ENCODE measurements around the gene TTLL6. TPM values are rescaled to one million over a fixed set of nuclear protein-coding genes. Genes with fewer than 3 reads are reported as not detected.

Gene TTLL6
- polyA plus RNA-seq, 1 donor from 2014 or later: not detected

DNA sequence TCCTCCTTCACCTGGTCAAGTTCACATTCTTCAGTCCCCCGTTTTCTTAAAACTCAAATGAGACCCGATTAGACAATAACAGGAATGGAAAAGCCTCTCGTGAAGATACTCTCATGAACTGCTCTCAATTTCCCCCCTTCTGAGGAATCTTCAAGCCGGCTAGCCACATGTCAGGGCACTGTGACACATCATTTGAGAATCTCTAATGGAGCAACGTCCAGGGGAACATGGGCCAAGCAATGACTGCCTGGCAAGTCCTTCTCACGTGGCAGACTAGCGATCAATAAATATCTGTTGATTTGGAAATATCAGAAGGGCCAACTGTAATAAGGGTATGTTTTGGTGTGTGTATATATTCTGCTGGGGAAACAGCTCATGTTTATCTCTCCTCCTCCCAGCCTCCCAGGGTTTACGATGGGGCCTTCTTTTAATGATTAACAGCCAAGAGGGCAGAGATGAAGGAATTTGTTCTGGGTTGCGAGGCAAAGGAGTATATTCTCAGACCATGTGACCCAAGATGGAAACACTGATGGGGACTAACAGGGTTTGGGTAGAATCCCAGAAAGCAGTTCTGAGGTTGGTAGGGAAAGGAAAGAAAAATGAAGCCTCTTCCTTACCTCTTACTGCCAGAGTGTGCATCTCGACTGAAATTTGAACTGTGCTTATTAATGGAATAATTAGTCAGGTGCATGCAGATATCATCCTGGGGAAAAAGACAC is 21.4 kb downstream of the TTLL6 start:
- Histone ChIP-seq H3F3A (ENCODE audit: insufficient read depth, low read length, poor library complexity, severe bottlenecking) (no peaks in the 10 kb centered on the region), H3K9me3 (ENCODE audit: low read length) (no peaks in the 10 kb centered on the region), H3K36me3 (ENCODE audit: insufficient read depth, low read length) (no peaks in the 10 kb centered on the region), H4K20me1 (ENCODE audit: insufficient read depth) (no peaks in the 10 kb centered on the region), H3K27me3 (ENCODE audit: insufficient read depth, low read depth, low read length) (no peaks in the 10 kb centered on the region), H3K9ac (ENCODE audit: low read length) (no peak overlapping the region), H3K79me2 (replicated peaks; ENCODE audit: insufficient read depth, low read length) (no peaks in the 10 kb centered on the region), H3K4me2 (ENCODE audit: low read length) (no peak overlapping the region), H3K27ac (ENCODE audit: low read length) (no peak overlapping the region), H3K9me2 (ENCODE audit: insufficient read depth, low read length) (no peaks in the 10 kb centered on the region), H2AFZ (ENCODE audit: low read depth, low read length) (no peak overlapping the region), H3K4me3 (ENCODE audit: low read length) (no peak overlapping the region)
- TF ChIP-seq POLR2AphosphoS5 (IDR thresholded peaks at IDR 0.05) (no peak), EZH2 (IDR thresholded peaks at IDR 0.05; ENCODE audit: borderline replicate concordance, insufficient read depth, low read length, poor library complexity, severe bottlenecking) (no peak), RAD21 (conservative IDR thresholded peaks at IDR 0.05) (no peak), SMC3 (conservative IDR thresholded peaks at IDR 0.05; ENCODE audit: poor library complexity) (no peak), EP300 (conservative IDR thresholded peaks at IDR 0.05; ENCODE audit: poor library complexity, severe bottlenecking) (no peak), MXI1 (conservative IDR thresholded peaks at IDR 0.05; ENCODE audit: poor library complexity, severe bottlenecking) (no peak), TAF1 (IDR thresholded peaks at IDR 0.05; ENCODE audit: low read depth) (no peak)
- TF ChIP-seq, protein P1, sequence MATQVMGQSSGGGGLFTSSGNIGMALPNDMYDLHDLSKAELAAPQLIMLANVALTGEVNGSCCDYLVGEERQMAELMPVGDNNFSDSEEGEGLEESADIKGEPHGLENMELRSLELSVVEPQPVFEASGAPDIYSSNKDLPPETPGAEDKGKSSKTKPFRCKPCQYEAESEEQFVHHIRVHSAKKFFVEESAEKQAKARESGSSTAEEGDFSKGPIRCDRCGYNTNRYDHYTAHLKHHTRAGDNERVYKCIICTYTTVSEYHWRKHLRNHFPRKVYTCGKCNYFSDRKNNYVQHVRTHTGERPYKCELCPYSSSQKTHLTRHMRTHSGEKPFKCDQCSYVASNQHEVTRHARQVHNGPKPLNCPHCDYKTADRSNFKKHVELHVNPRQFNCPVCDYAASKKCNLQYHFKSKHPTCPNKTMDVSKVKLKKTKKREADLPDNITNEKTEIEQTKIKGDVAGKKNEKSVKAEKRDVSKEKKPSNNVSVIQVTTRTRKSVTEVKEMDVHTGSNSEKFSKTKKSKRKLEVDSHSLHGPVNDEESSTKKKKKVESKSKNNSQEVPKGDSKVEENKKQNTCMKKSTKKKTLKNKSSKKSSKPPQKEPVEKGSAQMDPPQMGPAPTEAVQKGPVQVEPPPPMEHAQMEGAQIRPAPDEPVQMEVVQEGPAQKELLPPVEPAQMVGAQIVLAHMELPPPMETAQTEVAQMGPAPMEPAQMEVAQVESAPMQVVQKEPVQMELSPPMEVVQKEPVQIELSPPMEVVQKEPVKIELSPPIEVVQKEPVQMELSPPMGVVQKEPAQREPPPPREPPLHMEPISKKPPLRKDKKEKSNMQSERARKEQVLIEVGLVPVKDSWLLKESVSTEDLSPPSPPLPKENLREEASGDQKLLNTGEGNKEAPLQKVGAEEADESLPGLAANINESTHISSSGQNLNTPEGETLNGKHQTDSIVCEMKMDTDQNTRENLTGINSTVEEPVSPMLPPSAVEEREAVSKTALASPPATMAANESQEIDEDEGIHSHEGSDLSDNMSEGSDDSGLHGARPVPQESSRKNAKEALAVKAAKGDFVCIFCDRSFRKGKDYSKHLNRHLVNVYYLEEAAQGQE (IDR thresholded peaks at IDR 0.05; ENCODE audit: borderline replicate concordance): no peak
- TF ChIP-seq, protein P2, sequence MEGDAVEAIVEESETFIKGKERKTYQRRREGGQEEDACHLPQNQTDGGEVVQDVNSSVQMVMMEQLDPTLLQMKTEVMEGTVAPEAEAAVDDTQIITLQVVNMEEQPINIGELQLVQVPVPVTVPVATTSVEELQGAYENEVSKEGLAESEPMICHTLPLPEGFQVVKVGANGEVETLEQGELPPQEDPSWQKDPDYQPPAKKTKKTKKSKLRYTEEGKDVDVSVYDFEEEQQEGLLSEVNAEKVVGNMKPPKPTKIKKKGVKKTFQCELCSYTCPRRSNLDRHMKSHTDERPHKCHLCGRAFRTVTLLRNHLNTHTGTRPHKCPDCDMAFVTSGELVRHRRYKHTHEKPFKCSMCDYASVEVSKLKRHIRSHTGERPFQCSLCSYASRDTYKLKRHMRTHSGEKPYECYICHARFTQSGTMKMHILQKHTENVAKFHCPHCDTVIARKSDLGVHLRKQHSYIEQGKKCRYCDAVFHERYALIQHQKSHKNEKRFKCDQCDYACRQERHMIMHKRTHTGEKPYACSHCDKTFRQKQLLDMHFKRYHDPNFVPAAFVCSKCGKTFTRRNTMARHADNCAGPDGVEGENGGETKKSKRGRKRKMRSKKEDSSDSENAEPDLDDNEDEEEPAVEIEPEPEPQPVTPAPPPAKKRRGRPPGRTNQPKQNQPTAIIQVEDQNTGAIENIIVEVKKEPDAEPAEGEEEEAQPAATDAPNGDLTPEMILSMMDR (IDR thresholded peaks at IDR 0.05; ENCODE audit: poor library complexity, severe bottlenecking): no peak

DNA sequence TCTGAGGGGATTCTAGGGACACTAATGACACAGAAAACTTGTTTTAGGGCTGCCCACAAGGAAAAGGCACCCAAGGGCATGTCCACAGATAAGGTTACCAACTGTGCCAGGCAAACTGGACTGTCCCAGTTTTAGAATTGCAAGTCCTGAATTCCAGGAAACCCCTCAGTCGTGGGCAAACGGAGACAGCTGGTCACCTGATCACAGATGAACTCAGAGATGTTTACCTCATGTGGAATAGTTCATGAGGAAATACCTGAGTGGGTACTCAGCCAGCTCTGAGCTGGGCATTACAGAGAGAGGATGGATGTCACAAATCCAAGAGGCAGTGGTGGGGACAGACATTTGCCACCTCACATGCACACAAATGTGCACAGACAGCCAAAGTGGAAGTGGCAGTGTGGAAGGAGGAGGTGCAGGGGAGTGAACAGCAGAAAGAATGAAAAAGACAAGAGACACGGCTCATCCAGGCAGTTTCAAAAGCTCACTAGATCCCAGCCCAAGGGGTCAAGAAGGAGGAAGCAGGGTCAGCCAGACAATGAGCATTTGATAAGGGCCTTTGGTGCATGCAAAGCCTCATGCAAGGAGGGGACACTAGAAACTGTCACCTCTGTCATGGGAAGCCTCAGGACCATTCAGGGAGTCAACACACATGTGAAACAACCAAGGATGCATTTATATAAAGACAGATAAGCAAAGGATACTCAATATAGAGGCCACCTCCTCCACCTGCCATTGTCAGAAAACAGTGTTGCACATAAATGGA is 24.8 kb downstream of the TTLL6 start:
- no peak overlapping the region for H3K4me3 ChIP-seq (ENCODE audit: low read length)
- H2AFZ ChIP-seq (ENCODE audit: low read depth, low read length): no peak overlapping the region
- H3K27ac ChIP-seq (ENCODE audit: low read length): no peak overlapping the region
- H4K20me1 ChIP-seq (ENCODE audit: insufficient read depth): no peaks in the 10 kb centered on the region
- TF ChIP-seq EZH2 (IDR thresholded peaks at IDR 0.05; ENCODE audit: borderline replicate concordance, insufficient read depth, low read length, poor library complexity, severe bottlenecking) (no peak), SMC3 (conservative IDR thresholded peaks at IDR 0.05; ENCODE audit: poor library complexity) (no peak), MXI1 (conservative IDR thresholded peaks at IDR 0.05; ENCODE audit: poor library complexity, severe bottlenecking) (no peak), RAD21 (conservative IDR thresholded peaks at IDR 0.05) (no peak), TAF1 (IDR thresholded peaks at IDR 0.05; ENCODE audit: low read depth) (no peak), POLR2AphosphoS5 (IDR thresholded peaks at IDR 0.05) (no peak), EP300 (conservative IDR thresholded peaks at IDR 0.05; ENCODE audit: poor library complexity, severe bottlenecking) (no peak)
- TF ChIP-seq, protein P1 (IDR thresholded peaks at IDR 0.05; ENCODE audit: borderline replicate concordance): no peak
- TF ChIP-seq, protein P2 (IDR thresholded peaks at IDR 0.05; ENCODE audit: poor library complexity, severe bottlenecking): no peak
- no peaks in the 10 kb centered on the region for H3K79me2 ChIP-seq (replicated peaks; ENCODE audit: insufficient read depth, low read length)
- H3K9me2 ChIP-seq (ENCODE audit: insufficient read depth, low read length): no peaks in the 10 kb centered on the region
- H3K4me2 ChIP-seq (ENCODE audit: low read length): no peak overlapping the region
- H3F3A ChIP-seq (ENCODE audit: insufficient read depth, low read length, poor library complexity, severe bottlenecking): no peaks in the 10 kb centered on the region
- no peak overlapping the region for H3K9ac ChIP-seq (ENCODE audit: low read length)
- H3K36me3 ChIP-seq (ENCODE audit: insufficient read depth, low read length): no peaks in the 10 kb centered on the region
- no peaks in the 10 kb centered on the region for H3K9me3 ChIP-seq (ENCODE audit: low read length)
- no peaks in the 10 kb centered on the region for H3K27me3 ChIP-seq (ENCODE audit: insufficient read depth, low read depth, low read length)
